ENCODE data around the gene DHRS3. TPM values are rescaled to one million over a fixed set of nuclear protein-coding genes. Genes with fewer than 3 reads are reported as not detected.

DHRS3 gene
- total RNA-seq, 1 experiment from 2014 or later = 87.0 TPM

GRCh38 chr1:12615865-12616708 lies 1.9 kb downstream of the DHRS3 start:
- RAD21 ChIA-PET (ENCODE audit: low non-redundant PET in 1 of 2, low total read pairs in 2 of 2, uncharacterized antibody in 2 of 2, unreplicated experiment in 2 of 2) = interaction anchor here in 1 of 2 experiments (1.0 to 1.4 kb wide), 3 partner anchors 12 to 20 kb away, joined by 3 to 6 read pairs (median 6); no protein-coding TSS in a partner anchor
- H3K9me3 ChIP-seq (ENCODE audit: control insufficient read depth in 1 of 2, insufficient read depth in 1 of 2, low read depth in 1 of 2, low read length in 2 of 2) = no peaks in the 10 kb centered on the region
- peak overlapping the region; percentile 92 for H3K4me2 ChIP-seq (ENCODE audit: low read length)
- peaks cover 35 to 64% of the 10 kb centered on the region in 2 experiments for H3K4me1 ChIP-seq (ENCODE audit: control insufficient read depth in 1 of 2, insufficient read depth in 2 of 2, low read length in 2 of 2)
- H3K27ac ChIP-seq (ENCODE audit: low read depth, low read length) = peak overlapping the region; percentile 97
- no peak overlapping the region for H2AFZ ChIP-seq (ENCODE audit: low read depth, low read length, poor library complexity, severe bottlenecking)
- H3K36me3 ChIP-seq (ENCODE audit: control insufficient read depth in 1 of 2, insufficient read depth in 2 of 2, low read length in 2 of 2) = 0 out of 4 replicates have a peak, but pooled peaks cover 2 to 3% of the 10 kb centered on the region in 2 experiments
- no peaks in the 10 kb centered on the region for H3K9me2 ChIP-seq (ENCODE audit: insufficient read depth)
- no peaks in the 10 kb centered on the region for H4K20me1 ChIP-seq (ENCODE audit: insufficient read depth)
- H3K79me2 ChIP-seq (ENCODE audit: insufficient read depth, low read length) = peaks cover 54% of the 10 kb centered on the region
- TF ChIP-seq POLR2AphosphoS5 (IDR thresholded peaks at IDR 0.05; ENCODE audit: low read depth, low read length) = peak; percentile 32; the same call in 1 of the 2 replicates
- no peak for TF ChIP-seq ATF3 (IDR thresholded peaks at IDR 0.05)
- peak; percentile 43 for ATAC-seq
- CTCF ChIA-PET = interaction anchor here (1.0 to 1.2 kb wide), 3 partner anchors 12 to 303 kb away, joined by 3 to 4 read pairs (median 4); no protein-coding TSS in a partner anchor
- peak overlapping the region; percentile 71 to 75 for H3K4me3 ChIP-seq (replicated peaks in 1 of 2; ENCODE audit: low read depth in 1 of 2, low read length in 2 of 2)
- no TSS peak for BruUV-seq (replicated peaks)
- intact Hi-C loops (cut with micrococcal nuclease) = no loop called here
- DNase-seq (ENCODE audit: low read depth, low spot score) = no peak
- POLR2A ChIA-PET = interaction anchor here (0.7 to 2.6 kb wide), 7 partner anchors 12 to 522 kb away, joined by 3 to 10 read pairs (median 4); no protein-coding TSS in a partner anchor
- no peaks in the 10 kb centered on the region for H3K27me3 ChIP-seq (ENCODE audit: insufficient read depth, low read length)
- H3K9ac ChIP-seq (ENCODE audit: low read length) = peak overlapping the region; percentile 83

- Histone ChIP-seq H3K27ac (ENCODE audit: low read depth, low read length) (peak overlapping the region; percentile 97), H3K79me2 (ENCODE audit: insufficient read depth, low read length) (peaks cover 57% of the 10 kb centered on the region), H3K9ac (ENCODE audit: low read length) (peak overlapping the region; percentile 83), H3K36me3 (ENCODE audit: control insufficient read depth in 1 of 2, insufficient read depth in 2 of 2, low read length in 2 of 2) (0 out of 4 replicates have a peak, but pooled peaks cover 2 to 5% of the 10 kb centered on the region in 2 experiments), H3K27me3 (ENCODE audit: insufficient read depth, low read length) (no peaks in the 10 kb centered on the region), H4K20me1 (ENCODE audit: insufficient read depth) (no peaks in the 10 kb centered on the region), H3K4me3 (replicated peaks in 1 of 2; ENCODE audit: low read depth in 1 of 2, low read length in 2 of 2) (peak overlapping the region; percentile 71 to 75), H3K9me3 (ENCODE audit: control insufficient read depth in 1 of 2, insufficient read depth in 1 of 2, low read depth in 1 of 2, low read length in 2 of 2) (no peaks in the 10 kb centered on the region), H3K4me1 (ENCODE audit: control insufficient read depth in 1 of 2, insufficient read depth in 2 of 2, low read length in 2 of 2) (peaks cover 29 to 64% of the 10 kb centered on the region in 2 experiments), H2AFZ (ENCODE audit: low read depth, low read length, poor library complexity, severe bottlenecking) (no peak overlapping the region), H3K4me2 (ENCODE audit: low read length) (peak overlapping the region; percentile 92), H3K9me2 (ENCODE audit: insufficient read depth) (no peaks in the 10 kb centered on the region)
- no peak for DNase-seq (ENCODE audit: low read depth, low spot score)
- intact Hi-C loops (cut with micrococcal nuclease) = no loop called here
- no TSS peak for BruUV-seq (replicated peaks)
- ChIA-PET RAD21 (ENCODE audit: low non-redundant PET in 1 of 2, low total read pairs in 2 of 2, uncharacterized antibody in 2 of 2, unreplicated experiment in 2 of 2) (interaction anchor here in 1 of 2 experiments (1.1 to 1.4 kb wide), 2 partner anchors 14 to 19 kb away, joined by 3 to 6 read pairs; no protein-coding TSS in a partner anchor), POLR2A (interaction anchor here (1.6 to 1.7 kb wide), 2 partner anchors 11 to 17 kb away, joined by 4 to 7 read pairs; no protein-coding TSS in a partner anchor), CTCF (interaction anchor here (1.1 kb wide), 1 partner anchor 13 kb away, joined by 3 read pairs; no protein-coding TSS in a partner anchor)
- no peak for TF ChIP-seq ZFX (IDR thresholded peaks at IDR 0.05)
- TF ChIP-seq MAX (IDR thresholded peaks at IDR 0.05) = no peak
- TF ChIP-seq JUND (IDR thresholded peaks at IDR 0.05) = no peak
- TF ChIP-seq SP1 (IDR thresholded peaks at IDR 0.05; ENCODE audit: low read depth) = no peak
- TF ChIP-seq REST (IDR thresholded peaks at IDR 0.05; ENCODE audit: low read depth) = no peak
- no peak for TF ChIP-seq EZH2phosphoT487 (IDR thresholded peaks at IDR 0.05; ENCODE audit: borderline replicate concordance)
- no peak for TF ChIP-seq RAD21 (IDR thresholded peaks at IDR 0.05; ENCODE audit: low read depth)
- no peak for ATAC-seq
Observed at GRCh38 chr1:12615159-12615864, 2.7 kb downstream of the DHRS3 start.

Measured in HCT116 (cell line).